Psoas muscle (tissue), 8 donors: ENCODE data around the gene CHPF2. TPM values are rescaled to one million over a fixed set of nuclear protein-coding genes. Genes with fewer than 3 reads are reported as not detected.

Source experiments
- ATAC-seq, 4 donors: fragments of 200-7000 bp; cut with Tn5 transposase; one replicate each; pipeline ENCODE4 v1.9.1; 2020; ENCODE audit warnings: moderate library complexity in 3 of 4, mild to moderate bottlenecking in 2 of 4
- DNase-seq, 2 donors: peaks; one replicate each; pipeline ENCODE4 v3.0.0-alpha.2; 2020
- H3K27ac ChIP-seq: fragments of 200-600 bp; one replicate; pipeline ENCODE4 v1.8.0; 2022
- H3K27me3 ChIP-seq, 3 donors: fragments of 200-600 bp in 1 of 3; one replicate each; pipeline versions ENCODE4 v1.6.1 to v1.8.0; 2013 to 2022; ENCODE audit warnings: low read length in 2 of 3, mild to moderate bottlenecking in 2 of 3, moderate library complexity in 1 of 3; ENCODE audit not compliant: insufficient read depth in 3 of 3
- H3K36me3 ChIP-seq, 2 donors: fragments of 200-600 bp in 1 of 2; one replicate each; pipeline versions ENCODE4 v1.6.1 to v1.8.0; 2013 to 2022; ENCODE audit warnings: low read depth in 1 of 2, mild to moderate bottlenecking in 1 of 2, moderate library complexity in 1 of 2; ENCODE audit not compliant: insufficient read depth in 1 of 2
- H3K4me1 ChIP-seq: fragments of 200-600 bp; one replicate; pipeline ENCODE4 v1.8.0; 2022
- H3K4me3 ChIP-seq: fragments of 200-600 bp; one replicate; pipeline ENCODE4 v1.8.0; 2022; ENCODE audit warnings: mild to moderate bottlenecking
- H3K9me3 ChIP-seq: fragments of 200-600 bp; one replicate; pipeline ENCODE4 v1.8.0; 2022
- WGBS, 3 donors: extraction: QIAGEN DNeasy Blood & Tissue Kit; methylation state at CpG; one replicate each; pipeline versions ENCODE4 v1.1.6 to v1.1.7; 2013; 5-methylcytosine and 5-hydroxymethylcytosine counted together
- intact Hi-C, 2 donors: fragments of 100-400 bp; cut with DNase I; formaldehyde crosslinking; loops; one replicate each; pipeline versions ENCODE4 v1.11.0 to v1.14.2; 2022
- polyA plus RNA-seq, 3 donors: library from polyadenylated mRNA; stranded (reverse); fragments of 200-250 nt; gene quantifications; one replicate each; pipeline ENCODE4 v1.2.3, GENCODE V29; 2013
- total RNA-seq, 4 donors: library from RNA; stranded (reverse); fragmentation: NEBNext Ultra II Directional in 2 of 4; extraction: Animal tissue kit (Norgen Biotek cat#: 25700) in 2 of 4; gene quantifications; one replicate each; pipeline versions ENCODE4 v1.2.1 to v1.2.4, GENCODE V29; 2021 to 2023
- TF ChIP-seq, protein P1 (sequence below): fragments of 200-600 bp; IDR thresholded peaks from one replicate; pipeline ENCODE4 v1.8.0; 2022; ENCODE audit warnings: antibody characterized with exemption
- donor health status: healthy with polysubstance abuse.
- donor health status: DM: no; HTN: no; CAD: no; lungs with moderate emphysema.
- donor health status: Bipolar disorder and iron deficiency.
- donor health status: healthy.
- donor health status: DM: yes; HTN: yes; CAD: no.
- donor health status: DM: no; HTN: no; CAD: no.
- donor health status: DM: no; HTN: no; CAD: no.
- donor health status: DM: yes; HTN: yes; CAD: no.

Gene CHPF2
- total and polyA plus RNA-seq, 7 donors = 5.3 to 19.8 (median 10.1) TPM

DNA sequence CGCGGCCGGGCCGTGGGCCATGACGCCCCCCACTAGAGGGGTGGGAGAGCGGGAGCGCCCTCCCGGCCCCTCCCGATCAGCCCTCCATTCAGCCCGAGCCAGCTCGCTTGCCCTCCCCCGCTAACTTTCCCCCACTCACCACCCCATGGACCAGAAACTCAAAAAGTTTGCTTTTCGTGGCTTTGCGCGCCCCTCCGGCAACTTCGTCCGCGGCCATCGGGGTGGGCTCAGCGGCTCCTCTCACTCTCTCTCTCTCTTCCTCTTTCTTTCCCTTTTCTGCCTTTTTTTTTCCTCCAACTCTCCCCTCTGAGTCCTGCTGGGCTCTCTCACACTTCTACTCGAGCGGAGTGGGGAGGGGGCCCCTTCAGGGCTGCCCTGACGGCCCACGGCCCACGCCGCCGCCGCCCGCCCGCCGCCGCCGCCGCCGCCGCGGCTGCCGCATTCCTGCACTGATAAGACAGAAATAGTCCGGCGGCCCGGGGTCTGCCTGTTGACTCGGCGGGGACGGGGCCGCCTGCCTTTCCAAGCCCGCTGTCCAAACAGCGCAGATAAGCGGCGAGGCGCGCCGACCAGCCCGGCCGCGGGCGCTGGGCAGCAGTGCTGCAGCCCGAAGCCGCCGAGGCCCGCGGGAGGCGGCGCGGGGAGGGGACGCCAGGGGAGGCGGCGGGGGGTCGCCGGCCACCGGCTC lies 16.2 kb downstream of the CHPF2 start, which contains the start of gene SMARCD3:
SMARCD3 (minus strand) TSS at position 349 of the 688 bp plus-strand sequence; CDS start at position 217, 132 bp downstream.
- peaks cover 0 to 6% of the 10 kb centered on the region in 2 donors for H3K36me3 ChIP-seq
- no peaks in the 10 kb centered on the region for H3K27me3 ChIP-seq
- DNase-seq (peak; percentile 69 to 83), ATAC-seq (peak in 2 of 4 donors; percentile 27 to 30)
- peaks cover 59% of the 10 kb centered on the region for H3K4me1 ChIP-seq
- intact Hi-C loops = no loop called here
- 0 to 1% (median 0%) methylated on average over 42 to 71 of the region's 71 CpGs for WGBS, 3 donors
- no peaks in the 10 kb centered on the region for H3K9me3 ChIP-seq
- peak within 1 kb of the TSS; percentile 88 for H3K4me3 ChIP-seq
- TF ChIP-seq, protein P1, sequence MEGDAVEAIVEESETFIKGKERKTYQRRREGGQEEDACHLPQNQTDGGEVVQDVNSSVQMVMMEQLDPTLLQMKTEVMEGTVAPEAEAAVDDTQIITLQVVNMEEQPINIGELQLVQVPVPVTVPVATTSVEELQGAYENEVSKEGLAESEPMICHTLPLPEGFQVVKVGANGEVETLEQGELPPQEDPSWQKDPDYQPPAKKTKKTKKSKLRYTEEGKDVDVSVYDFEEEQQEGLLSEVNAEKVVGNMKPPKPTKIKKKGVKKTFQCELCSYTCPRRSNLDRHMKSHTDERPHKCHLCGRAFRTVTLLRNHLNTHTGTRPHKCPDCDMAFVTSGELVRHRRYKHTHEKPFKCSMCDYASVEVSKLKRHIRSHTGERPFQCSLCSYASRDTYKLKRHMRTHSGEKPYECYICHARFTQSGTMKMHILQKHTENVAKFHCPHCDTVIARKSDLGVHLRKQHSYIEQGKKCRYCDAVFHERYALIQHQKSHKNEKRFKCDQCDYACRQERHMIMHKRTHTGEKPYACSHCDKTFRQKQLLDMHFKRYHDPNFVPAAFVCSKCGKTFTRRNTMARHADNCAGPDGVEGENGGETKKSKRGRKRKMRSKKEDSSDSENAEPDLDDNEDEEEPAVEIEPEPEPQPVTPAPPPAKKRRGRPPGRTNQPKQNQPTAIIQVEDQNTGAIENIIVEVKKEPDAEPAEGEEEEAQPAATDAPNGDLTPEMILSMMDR = no peak
- peak within 1 kb of the TSS; percentile 100 for H3K27ac ChIP-seq

DNA sequence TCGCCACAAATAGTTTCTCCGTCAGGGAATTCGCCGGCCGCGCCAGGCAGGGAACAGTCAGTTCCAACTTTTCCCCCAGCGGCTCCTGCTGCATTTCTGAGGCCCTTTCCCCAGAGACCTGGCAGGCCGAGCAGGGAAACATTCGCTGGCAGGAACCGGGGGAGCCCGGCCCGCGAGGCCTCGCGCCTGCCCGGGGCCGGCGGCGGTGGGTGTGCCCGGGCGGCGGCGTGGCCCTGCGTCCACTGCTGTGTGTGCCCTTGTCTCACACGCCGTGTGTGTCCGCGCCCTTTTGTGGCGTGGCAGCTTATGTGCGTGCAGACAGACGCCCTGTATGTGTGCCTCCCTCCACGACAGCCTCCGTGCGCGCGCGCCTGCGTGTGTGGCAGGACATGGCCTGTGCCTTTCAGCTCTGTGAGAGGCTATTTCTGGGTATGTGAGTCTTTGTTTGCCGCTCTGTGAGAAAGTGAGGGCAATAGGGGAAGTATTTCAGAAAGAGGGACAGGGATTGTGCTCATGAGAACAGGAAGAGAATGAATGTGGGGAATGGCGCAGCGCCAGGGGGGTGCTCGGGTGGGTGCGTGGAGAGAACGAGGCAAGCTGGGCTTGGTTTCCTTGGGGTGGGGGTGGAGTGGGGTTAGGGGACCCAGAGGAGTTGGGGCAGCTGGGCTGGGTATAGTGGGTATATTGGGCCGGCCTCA lies 16.9 kb downstream of the CHPF2 start:
- WGBS, 3 donors = 1 to 2% (median 1%) methylated on average over 38 to 45 of the region's 45 CpGs

DNA sequence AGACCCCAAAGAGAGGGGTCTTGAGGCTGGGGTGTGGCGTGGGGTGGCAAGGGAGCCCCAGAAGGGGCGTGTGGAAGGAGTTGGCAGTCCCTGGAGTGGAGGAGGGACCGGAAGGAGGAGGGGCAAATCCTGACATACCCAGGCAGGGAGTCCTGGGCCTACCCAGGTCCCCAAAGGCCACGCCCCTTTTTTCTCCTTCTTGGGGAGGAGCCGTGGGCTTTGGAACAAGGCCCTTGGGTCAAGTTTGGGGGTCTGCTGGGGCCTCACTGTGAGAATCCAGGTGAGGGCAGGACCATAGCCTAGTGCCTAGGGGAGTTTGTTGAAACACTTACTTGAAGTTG lies 17.4 kb downstream of the CHPF2 start:
- intact Hi-C loops = loop anchor here in 1 of 2 donors (5.0 kb wide), 2 partner anchors 53 to 127 kb away; no protein-coding TSS in a partner anchor
- 6 to 16% (median 7%) methylated on average over 4 to 5 of the region's 5 CpGs for WGBS, 3 donors

More for the DNA sequence above, 16.9 kb downstream of the CHPF2 start:
- Histone ChIP-seq H3K9me3 (no peaks in the 10 kb centered on the region), H3K27ac (peak overlapping the region; percentile 100), H3K4me1 (peaks cover 53% of the 10 kb centered on the region), H3K27me3 (no peaks in the 10 kb centered on the region), H3K36me3 (no peaks in the 10 kb centered on the region), H3K4me3 (peak overlapping the region; percentile 88)
- ATAC-seq (peak; percentile 45 to 65 (median 60)), DNase-seq (peak; percentile 75 to 90)
- TF ChIP-seq, protein P1 = no peak
- intact Hi-C loops = no loop called here

DNA sequence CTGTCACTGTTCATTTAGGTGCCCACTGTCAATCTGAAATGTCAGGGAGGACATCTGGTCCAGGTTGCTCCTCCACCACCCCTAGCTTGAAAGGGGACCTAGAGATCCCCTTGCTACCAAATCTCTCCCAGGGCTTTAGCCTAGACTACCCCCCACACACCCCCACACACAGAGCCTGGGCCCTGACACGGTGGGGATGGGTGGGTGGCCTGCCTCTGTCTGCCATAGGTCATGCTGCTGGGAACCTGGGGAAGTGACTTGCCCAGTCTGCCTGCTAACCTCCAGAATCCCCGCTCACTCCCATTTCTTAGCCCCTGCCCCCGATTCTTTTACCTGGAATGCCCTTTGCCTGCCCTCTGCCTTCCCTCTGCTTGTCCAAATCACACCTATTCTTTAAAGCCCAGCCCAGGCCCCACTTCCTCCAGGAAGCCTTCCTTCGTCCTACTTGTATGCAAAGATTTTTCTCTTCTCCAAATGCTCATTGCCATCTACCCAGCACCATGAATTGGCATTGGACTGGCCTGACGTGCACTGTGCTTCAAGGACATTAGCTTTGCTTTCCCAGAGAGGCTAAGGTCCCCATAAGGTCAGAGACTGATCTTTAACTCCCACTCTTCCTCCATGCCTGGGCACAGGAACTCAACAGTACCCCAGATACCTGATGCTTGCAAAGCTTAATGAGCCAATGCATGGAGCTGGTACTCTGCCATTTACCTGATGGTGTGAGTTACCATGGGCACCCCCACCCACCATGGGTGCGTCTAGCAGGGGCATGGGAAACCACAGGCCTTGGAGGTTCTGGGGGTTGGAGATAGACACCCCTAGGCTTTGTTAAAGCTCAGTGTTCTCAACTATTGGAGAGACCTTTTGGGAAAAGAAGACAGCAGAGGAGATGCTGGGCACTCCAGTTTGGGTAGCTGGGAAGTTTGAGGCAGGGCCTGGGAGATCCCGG lies 18.2 kb downstream of the CHPF2 start:
- H3K4me3 ChIP-seq = peak overlapping the region; percentile 88
- H3K27me3 ChIP-seq = no peaks in the 10 kb centered on the region
- DNase-seq (peak in 1 of 2 donors; percentile 30), ATAC-seq (no peak)
- TF ChIP-seq, protein P1 = no peak
- 43 to 60% (median 51%) methylated on average over 7 of the region's 7 CpGs for WGBS, 3 donors
- H3K36me3 ChIP-seq = no peaks in the 10 kb centered on the region
- H3K4me1 ChIP-seq = peaks cover 41% of the 10 kb centered on the region
- no peaks in the 10 kb centered on the region for H3K9me3 ChIP-seq
- intact Hi-C loops = loop anchor here in 1 of 2 donors (5.0 kb wide), 2 partner anchors 52 to 128 kb away; no protein-coding TSS in a partner anchor
- peak overlapping the region; percentile 100 for H3K27ac ChIP-seq

More for the DNA sequence above, 17.4 kb downstream of the CHPF2 start:
- Histone ChIP-seq H3K27me3 (no peaks in the 10 kb centered on the region), H3K27ac (peak overlapping the region; percentile 100), H3K4me3 (peak overlapping the region; percentile 88), H3K36me3 (no peaks in the 10 kb centered on the region), H3K4me1 (peaks cover 48% of the 10 kb centered on the region), H3K9me3 (no peaks in the 10 kb centered on the region)
- TF ChIP-seq, protein P1 = no peak
- peak; percentile 64 to 81 for DNase-seq
- peak; percentile 54 to 57 (median 56) for ATAC-seq
